Measurements from ENCODE around the gene SLC6A3. TPM values are rescaled to one million over a fixed set of nuclear protein-coding genes. Genes with fewer than 3 reads are reported as not detected.

The SLC6A3 gene
- total and polyA plus RNA-seq, 2 donors (not counting 1 experiment from before 2014, with no cell fraction given), result not detected

DNA sequence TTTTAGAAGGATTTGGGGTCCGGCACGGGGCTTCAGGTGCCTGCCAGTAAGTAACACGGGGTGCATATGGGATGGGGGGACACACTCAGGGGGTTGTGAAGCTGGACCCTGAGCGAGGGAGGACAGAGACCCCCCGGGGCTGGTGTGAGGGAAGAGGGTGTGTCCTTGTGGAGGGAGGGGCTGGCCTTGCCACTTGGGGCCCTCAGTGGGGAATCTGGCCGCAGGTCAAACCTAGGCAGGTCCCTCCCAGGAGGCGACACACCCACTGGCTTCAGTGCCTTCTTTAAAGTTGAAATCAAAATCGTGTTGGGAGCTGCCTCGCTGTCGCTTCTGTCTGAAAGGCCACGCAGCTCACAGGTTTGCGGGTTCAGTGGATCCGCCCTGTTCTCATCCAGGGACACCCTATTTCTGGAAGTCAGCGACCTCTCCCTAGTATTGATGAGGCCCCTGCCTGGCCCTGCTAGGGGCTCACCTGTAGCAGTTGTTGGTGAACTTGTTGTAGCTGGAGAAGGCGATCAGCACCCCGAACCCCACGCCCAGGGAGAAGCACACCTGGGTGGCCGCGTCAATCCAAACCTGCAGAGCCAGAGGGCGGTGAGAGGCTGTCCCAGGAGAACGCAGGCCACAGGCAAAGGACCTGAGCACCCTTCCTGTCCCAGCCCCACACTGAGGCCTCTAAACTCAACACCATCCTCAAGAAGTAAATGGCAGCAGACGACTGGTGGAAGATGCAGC is 29.4 kb downstream of the SLC6A3 start:
- Histone ChIP-seq H3K36me3 (ENCODE audit: control insufficient read depth, insufficient read depth, low read length) (no peaks in the 10 kb centered on the region), H3K79me2 (ENCODE audit: control insufficient read depth, insufficient read depth, low read length) (no peaks in the 10 kb centered on the region), H3K27ac (ENCODE audit: insufficient read depth, low read length) (no peak overlapping the region), H4K20me1 (ENCODE audit: control insufficient read depth, extremely low read depth, insufficient read depth, low read length) (no peaks in the 10 kb centered on the region), H3K4me3 (replicated peaks in 1 of 4; ENCODE audit: control extremely low read depth in 1 of 4, insufficient read depth in 1 of 4, low read depth in 3 of 4, low read length in 4 of 4) (no peak overlapping the region), H2AFZ (ENCODE audit: low read length) (no peak overlapping the region), H3K9ac (ENCODE audit: insufficient read depth, low read length) (no peak overlapping the region), H3K4me1 (ENCODE audit: control insufficient read depth, extremely low read depth, insufficient read depth, low read length) (no peaks in the 10 kb centered on the region), H3K27me3 (ENCODE audit: control insufficient read depth, insufficient read depth, low read length) (no peaks in the 10 kb centered on the region), H3K4me2 (ENCODE audit: extremely low read depth, insufficient read depth, low read length) (no peak overlapping the region), H3K9me3 (ENCODE audit: control insufficient read depth, insufficient read depth, low read depth, low read length) (no peaks in the 10 kb centered on the region)
- TF ChIP-seq, protein P1, sequence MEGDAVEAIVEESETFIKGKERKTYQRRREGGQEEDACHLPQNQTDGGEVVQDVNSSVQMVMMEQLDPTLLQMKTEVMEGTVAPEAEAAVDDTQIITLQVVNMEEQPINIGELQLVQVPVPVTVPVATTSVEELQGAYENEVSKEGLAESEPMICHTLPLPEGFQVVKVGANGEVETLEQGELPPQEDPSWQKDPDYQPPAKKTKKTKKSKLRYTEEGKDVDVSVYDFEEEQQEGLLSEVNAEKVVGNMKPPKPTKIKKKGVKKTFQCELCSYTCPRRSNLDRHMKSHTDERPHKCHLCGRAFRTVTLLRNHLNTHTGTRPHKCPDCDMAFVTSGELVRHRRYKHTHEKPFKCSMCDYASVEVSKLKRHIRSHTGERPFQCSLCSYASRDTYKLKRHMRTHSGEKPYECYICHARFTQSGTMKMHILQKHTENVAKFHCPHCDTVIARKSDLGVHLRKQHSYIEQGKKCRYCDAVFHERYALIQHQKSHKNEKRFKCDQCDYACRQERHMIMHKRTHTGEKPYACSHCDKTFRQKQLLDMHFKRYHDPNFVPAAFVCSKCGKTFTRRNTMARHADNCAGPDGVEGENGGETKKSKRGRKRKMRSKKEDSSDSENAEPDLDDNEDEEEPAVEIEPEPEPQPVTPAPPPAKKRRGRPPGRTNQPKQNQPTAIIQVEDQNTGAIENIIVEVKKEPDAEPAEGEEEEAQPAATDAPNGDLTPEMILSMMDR (conservative IDR thresholded peaks at IDR 0.05 in 1 of 2, IDR thresholded peaks at IDR 0.05 in 1 of 2; ENCODE audit: low read depth in 1 of 2, low read length in 2 of 2), result no peak
- TF ChIP-seq EZH2 (IDR thresholded peaks at IDR 0.05; ENCODE audit: low read length, missing control alignments), result no peak
- DNase-seq (ENCODE audit: low read depth in 2 of 2), result no peak

DNA sequence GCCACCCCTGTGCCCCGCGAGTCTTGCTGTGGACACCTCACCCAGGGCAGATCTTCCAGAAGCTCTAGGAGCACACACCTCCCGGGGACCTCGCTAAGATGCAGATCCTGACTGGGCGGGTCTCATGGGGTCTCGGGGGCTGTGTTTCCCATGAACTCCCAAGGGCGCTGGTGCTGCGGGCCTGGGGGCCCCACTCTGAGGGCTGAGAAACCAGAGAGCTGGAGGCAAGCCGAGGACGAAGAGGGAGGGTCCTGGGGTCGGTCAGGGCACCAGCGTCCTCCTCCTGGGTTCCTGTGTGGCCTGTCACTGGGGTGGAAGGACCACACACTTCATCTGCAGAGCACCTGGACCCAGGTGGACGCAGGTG is 30.2 kb downstream of the SLC6A3 start:
- Histone ChIP-seq H3K36me3 (ENCODE audit: control insufficient read depth, insufficient read depth, low read length) (no peaks in the 10 kb centered on the region), H3K4me1 (ENCODE audit: control insufficient read depth, extremely low read depth, insufficient read depth, low read length) (no peaks in the 10 kb centered on the region), H3K9me3 (ENCODE audit: control insufficient read depth, insufficient read depth, low read depth, low read length) (no peaks in the 10 kb centered on the region), H3K4me3 (replicated peaks in 1 of 4; ENCODE audit: control extremely low read depth in 1 of 4, insufficient read depth in 1 of 4, low read depth in 3 of 4, low read length in 4 of 4) (no peak overlapping the region), H3K27me3 (ENCODE audit: control insufficient read depth, insufficient read depth, low read length) (no peaks in the 10 kb centered on the region), H3K4me2 (ENCODE audit: extremely low read depth, insufficient read depth, low read length) (no peak overlapping the region), H4K20me1 (ENCODE audit: control insufficient read depth, extremely low read depth, insufficient read depth, low read length) (no peaks in the 10 kb centered on the region), H3K27ac (ENCODE audit: insufficient read depth, low read length) (no peak overlapping the region), H2AFZ (ENCODE audit: low read length) (no peak overlapping the region), H3K79me2 (ENCODE audit: control insufficient read depth, insufficient read depth, low read length) (no peaks in the 10 kb centered on the region), H3K9ac (ENCODE audit: insufficient read depth, low read length) (no peak overlapping the region)
- DNase-seq (ENCODE audit: low read depth in 2 of 2), result no peak
- TF ChIP-seq, protein P1 (conservative IDR thresholded peaks at IDR 0.05 in 1 of 2, IDR thresholded peaks at IDR 0.05 in 1 of 2; ENCODE audit: low read depth in 1 of 2, low read length in 2 of 2), result no peak
- no peak for TF ChIP-seq EZH2 (IDR thresholded peaks at IDR 0.05; ENCODE audit: low read length, missing control alignments)

DNA sequence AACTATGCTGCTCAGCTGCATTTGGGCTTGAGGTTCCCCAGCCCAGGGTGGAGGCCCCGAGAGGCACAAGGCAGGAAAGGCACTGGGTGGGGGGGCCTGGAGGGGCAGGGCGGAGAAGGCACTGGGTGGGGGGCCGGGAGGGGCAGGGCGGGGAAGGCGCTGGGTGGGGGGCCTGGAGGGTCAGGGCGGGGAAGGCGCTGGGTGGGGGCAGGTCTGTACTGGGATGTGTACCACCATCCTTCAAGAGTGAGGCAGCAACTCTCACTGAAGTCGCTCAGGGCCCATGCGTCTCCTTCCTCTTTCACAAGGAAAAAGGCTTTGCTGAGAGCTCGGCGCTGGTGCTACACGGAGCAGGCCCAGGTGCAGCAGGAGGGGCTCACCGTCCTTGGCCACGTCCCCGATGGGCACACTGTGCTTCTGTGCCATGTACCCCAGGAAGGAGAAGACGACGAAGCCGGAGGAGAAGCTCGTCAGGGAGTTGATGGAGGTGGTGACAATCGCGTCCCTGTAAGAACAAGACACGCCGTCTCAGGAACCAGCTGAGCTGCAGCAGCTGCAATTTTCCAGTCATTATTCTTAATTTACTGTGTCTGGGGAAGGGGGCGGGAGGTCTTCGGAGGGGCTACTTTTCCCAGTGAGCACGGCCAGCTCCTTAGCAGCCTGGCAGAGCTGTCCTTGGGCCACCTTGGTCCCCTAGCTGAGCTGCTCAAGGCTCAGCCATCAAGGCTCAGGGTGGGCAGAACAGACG is 30.8 kb downstream of the SLC6A3 start:
- Histone ChIP-seq H3K27ac (ENCODE audit: insufficient read depth, low read length) (no peak overlapping the region), H3K9ac (ENCODE audit: insufficient read depth, low read length) (no peak overlapping the region), H3K4me1 (ENCODE audit: control insufficient read depth, extremely low read depth, insufficient read depth, low read length) (no peaks in the 10 kb centered on the region), H2AFZ (ENCODE audit: low read length) (no peak overlapping the region), H3K4me2 (ENCODE audit: extremely low read depth, insufficient read depth, low read length) (no peak overlapping the region), H3K36me3 (ENCODE audit: control insufficient read depth, insufficient read depth, low read length) (no peaks in the 10 kb centered on the region), H3K4me3 (replicated peaks in 1 of 4; ENCODE audit: control extremely low read depth in 1 of 4, insufficient read depth in 1 of 4, low read depth in 3 of 4, low read length in 4 of 4) (no peak overlapping the region), H4K20me1 (ENCODE audit: control insufficient read depth, extremely low read depth, insufficient read depth, low read length) (no peaks in the 10 kb centered on the region), H3K27me3 (ENCODE audit: control insufficient read depth, insufficient read depth, low read length) (no peaks in the 10 kb centered on the region), H3K79me2 (ENCODE audit: control insufficient read depth, insufficient read depth, low read length) (no peaks in the 10 kb centered on the region), H3K9me3 (ENCODE audit: control insufficient read depth, insufficient read depth, low read depth, low read length) (no peaks in the 10 kb centered on the region)
- no peak for TF ChIP-seq EZH2 (IDR thresholded peaks at IDR 0.05; ENCODE audit: low read length, missing control alignments)
- TF ChIP-seq, protein P1 (conservative IDR thresholded peaks at IDR 0.05 in 1 of 2, IDR thresholded peaks at IDR 0.05 in 1 of 2; ENCODE audit: low read depth in 1 of 2, low read length in 2 of 2), result no peak
- DNase-seq (ENCODE audit: low read depth in 2 of 2), result no peak

All from fibroblast of lung (primary cell).